Fibroblast of skin of left quadriceps (primary cell): ENCODE data around the gene IL1RAP.

ENCODE experiments used
- DNase-seq, 2 experiments: peaks; one replicate each; pipeline ENCODE4 v3.0.0-alpha.2; 2013; ENCODE audit warnings: low read depth in 2 of 2

The IL1RAP gene

GRCh38 chr3:190541560-190541959 is 27.7 kb downstream of the IL1RAP start:
- no peak for DNase-seq

GRCh38 chr3:190542846-190543245 is 29.0 kb downstream of the IL1RAP start:
- no peak for DNase-seq

DNA sequence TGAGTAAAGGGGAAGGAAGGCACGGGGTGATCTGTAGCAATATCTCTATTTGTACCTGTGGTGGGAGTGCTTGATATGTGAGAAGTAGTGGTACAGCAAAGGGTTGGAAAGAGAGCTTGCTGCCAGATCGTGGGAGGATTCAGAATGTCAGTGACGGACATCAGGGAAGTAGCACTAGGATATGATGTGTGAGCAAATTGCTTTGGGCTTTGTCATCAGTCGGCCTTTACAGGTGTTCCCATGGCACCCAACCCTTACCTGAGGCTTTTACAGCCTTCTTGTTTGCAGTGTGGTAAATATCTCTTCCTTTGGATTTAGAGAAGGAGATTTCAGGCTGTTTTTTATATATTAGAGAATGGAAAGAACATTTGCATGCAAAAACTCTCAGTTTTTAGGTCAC is 29.8 kb downstream of the IL1RAP start:
- no peak for DNase-seq

- DNase-seq = no peak
These were observed 31.3 kb downstream of the IL1RAP start for GRCh38 chr3:190545191-190545590.

GRCh38 chr3:190546881-190547510 is 33.1 kb downstream of the IL1RAP start:
- no peak for DNase-seq

GRCh38 chr3:190548031-190548656 is 34.3 kb downstream of the IL1RAP start:
- no peak for DNase-seq

DNA sequence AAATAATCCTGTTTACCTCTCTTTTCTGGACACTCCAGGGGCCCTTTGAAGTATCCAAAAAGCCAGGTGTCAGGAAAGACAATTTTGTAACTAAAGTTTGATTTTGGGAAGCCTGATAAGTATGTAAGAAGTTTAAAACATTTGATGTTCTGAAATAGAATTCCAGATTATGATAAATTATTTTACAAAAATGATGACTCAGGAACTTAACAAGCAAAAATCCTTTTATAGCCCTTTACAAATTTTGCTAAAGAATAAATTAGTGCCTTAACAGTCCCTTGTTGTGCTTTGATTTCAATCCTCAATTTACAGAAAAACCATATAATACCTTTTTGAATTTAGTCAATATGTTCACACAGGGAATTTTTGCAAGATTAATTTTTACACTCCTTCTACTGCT is 38.1 kb downstream of the IL1RAP start:
- no peak for DNase-seq

GRCh38 chr3:190552969-190553759 is 39.3 kb downstream of the IL1RAP start:
- no peak for DNase-seq

GRCh38 chr3:190554197-190554596 is 40.3 kb downstream of the IL1RAP start:
- no peak for DNase-seq

DNA sequence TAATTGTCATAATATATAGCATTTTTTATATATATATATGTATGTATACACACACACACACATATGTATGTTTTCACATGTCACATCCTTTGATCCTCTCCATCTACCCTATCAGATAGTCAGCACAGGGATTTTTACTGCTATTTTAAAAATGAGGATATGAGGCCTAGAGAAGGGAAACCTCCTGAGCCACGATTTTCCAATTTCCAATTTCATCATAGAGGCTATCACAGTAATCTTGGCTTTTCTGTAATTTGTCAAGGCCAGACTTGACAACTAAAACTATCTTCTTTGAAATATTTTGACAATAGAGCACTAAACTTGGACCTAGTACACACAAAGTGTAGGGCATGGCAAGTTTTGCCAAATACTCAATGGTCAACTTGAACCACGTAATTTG is 42.5 kb downstream of the IL1RAP start:
- no peak for DNase-seq

- no peak for DNase-seq
These were observed 43.4 kb downstream of the IL1RAP start for GRCh38 chr3:190557296-190557695.

DNA sequence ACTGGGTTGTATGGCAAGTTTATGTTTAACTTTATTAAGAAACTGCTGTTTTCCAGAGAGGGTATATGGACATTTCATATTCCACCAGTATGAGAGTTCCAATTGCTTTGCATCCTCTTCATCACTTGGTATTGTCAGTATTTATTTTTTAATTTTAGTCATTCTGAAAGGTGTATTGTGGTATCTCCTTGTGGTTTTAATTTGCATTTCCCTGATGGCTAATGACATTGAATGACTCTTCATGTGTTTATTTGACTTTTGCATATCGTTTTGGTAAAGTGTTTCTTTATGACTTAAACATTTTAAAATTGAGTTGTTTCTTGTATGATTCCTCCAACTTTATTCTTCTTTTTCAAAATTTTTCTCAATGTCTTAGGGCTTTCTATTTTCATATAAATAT is 44.4 kb downstream of the IL1RAP start:
- DNase-seq = no peak

GRCh38 chr3:190558796-190559195 is 44.9 kb downstream of the IL1RAP start:
- no peak for DNase-seq

DNA sequence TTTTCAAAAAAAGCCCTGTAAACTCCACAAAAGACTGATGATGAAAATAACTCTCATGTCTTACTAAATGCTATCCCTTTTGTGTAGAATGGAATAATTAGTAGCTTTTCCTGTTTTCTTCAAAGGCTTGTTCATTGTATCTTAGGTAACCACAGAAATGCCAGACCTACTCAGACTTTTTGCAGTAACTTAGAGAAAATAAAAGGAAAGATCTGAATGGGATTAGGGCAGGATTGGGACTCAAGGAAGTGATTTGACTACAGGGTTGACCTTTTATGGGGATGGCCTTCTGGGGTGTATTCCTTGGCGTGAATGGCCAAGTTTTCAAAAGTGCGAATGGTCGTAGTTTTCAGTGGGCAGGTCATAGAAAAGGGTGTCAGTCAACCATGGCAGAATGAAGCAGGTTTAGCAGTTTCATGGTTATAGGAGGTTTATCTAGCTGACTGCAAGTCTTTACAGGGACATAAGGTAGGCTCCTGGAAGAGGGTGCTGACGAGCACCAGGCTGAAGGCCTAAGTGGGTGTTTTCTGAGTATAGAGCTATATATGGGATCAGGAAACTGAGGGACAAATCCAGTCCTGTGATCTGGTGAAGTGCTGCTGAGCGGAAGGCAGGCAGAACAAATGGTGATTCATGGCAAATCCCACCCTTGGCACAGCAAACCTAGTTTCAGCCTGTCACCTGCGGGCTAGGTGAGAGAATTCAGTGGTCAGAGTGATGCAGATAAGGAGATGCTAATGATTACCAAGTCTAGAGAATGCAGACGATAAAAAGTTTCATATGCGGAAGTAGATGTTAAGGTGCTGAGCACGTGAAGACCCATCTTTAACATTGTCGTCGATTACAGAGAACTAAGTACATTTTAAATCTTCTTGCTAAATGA is 46.4 kb downstream of the IL1RAP start:
- no peak for DNase-seq

DNA sequence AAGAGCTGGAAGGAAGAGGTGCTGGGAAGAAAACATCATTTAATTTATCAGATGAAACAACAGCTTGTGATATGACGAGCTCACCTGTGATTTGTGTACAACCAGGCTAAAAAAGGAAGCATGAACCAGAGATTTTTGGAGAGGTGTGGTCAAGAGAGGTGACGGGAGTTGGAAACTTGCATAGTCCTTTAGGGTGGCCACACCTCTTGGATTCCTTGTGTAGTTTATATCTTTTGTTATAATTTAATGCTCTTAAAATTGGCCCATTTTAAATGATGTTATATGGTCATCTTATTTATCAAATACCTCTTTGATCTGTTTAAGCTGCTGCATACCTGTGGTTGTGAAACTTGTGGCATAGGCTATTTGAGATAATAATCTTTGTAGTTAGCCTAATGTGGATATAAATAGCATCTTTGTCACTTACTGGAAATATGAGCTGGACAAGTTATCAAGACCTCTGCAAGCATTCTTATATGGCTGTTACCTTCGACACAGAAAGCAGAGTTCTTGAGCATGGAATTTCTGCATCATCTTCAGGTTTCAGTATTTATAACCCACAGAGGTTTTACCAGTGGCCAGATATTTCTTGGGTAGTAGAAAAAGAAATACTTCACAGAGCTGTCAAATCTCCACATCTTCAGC is 49.1 kb downstream of the IL1RAP start:
- peak in 1 of 2 experiments; percentile 7 for DNase-seq

DNA sequence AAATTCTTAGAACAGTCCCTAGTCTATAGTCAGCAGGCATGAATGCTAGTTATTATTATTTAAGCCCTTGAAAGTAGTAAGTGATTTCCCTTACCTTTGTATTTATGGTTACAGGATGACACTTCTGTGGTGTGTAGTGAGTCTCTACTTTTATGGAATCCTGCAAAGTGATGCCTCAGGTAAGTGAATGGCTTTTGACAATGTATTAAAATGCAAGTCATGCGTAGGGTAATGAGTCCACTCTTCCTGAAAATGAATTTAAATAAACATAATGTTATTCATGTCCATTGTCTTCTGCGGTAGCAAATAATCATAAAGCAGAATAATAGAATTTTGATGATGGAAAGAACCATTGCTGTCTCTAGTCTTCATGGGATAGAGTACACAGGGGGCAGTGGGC is 50.3 kb downstream of the IL1RAP start:
- DNase-seq = no peak

DNA sequence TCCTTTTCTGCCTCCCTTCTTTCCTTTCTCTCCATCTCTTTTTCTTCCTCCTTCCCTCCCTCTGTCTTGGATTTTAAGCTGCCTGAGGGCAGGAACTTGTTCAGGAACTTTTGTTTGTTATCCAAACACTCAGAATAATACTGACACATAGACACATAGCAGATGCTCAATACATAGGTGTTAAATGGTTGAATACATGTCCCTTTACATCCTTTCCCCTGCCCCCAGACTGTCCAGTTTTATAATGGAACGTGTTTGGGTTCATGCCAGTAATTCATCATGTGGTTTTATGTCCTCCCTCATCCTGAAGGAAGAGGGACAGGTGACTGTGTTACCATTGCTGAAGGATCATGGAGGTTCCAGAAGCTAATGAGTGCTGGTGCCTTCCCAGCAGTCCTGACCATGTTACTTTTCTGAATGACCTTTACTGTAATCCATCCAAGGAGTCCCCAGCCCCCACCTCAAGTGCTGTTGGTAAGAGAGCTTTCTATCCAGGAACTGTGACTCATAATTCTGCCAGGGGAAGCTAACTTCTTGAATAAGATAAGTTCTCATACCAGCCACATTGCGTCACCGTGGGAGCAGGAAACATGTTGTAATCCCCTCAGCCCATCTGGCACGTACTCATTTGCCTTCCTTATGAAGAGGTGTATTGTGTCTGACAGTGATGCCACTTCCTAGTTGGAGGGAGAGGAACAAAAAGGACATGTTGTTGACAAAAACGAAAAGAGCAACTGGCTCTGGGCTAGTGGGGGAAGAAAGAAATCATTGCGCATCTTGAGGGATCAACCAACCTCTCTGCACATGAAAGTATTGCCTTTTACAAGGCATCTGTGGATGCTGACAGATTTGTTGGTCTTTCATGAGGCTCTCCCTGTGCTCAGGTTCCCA is 52.4 kb downstream of the IL1RAP start:
- peak; percentile 99 for DNase-seq

GRCh38 chr3:190568036-190568435 is 54.2 kb downstream of the IL1RAP start:
- DNase-seq = no peak

- DNase-seq = no peak
These were observed 60.6 kb downstream of the IL1RAP start for GRCh38 chr3:190574473-190574872.

DNA sequence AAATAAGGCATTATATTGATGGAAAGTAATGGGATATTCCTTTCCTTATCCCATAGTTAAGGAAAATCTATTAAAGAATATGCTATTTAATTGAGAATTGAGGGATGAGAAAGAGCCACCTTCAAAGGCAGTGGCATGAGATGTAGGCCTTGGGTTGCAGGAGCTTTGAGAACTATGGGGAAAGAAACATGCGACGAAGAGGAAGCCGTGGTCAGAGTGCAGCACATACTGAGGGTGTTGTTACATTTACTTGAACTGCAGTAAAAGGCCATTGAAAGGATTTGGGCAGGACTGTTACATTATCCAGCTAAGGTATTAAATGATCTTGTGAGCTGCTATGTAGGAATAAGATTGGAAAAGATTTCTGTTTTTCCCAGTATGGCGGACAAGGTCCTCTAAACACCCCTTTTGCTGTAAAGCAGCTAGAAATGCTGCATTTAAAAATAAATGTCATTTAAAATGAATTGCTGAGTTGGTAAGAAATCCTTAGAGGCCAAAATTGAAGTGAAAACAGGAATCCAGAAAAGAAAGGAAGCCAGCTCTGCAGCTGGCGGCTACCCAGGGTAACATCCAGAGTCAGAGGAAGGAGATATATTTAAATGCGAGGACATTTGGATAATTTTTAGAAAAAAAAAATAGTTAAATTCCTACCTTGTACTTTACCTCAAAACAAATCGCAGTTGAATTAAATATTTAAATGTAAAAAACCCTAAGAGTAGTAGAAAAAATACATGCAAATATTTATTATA is 61.7 kb downstream of the IL1RAP start:
- no peak for DNase-seq
